Central memory CD4-positive, alpha-beta T cell (primary cell): ENCODE measurements around the gene SPRING1.
"Not testable (repeated sequence)": the region's sequence is repeated elsewhere in the genome, so short reads cannot be mapped to it uniquely, and the experiment has no call there.

Experiments used
- DNase-seq: peaks from one replicate; pipeline ENCODE4 v3.0.0; 2022
- total RNA-seq, 3 experiments: gene quantifications; one replicate each; lab custom pipeline; 2026; lab: John Stamatoyannopoulos, UW

SPRING1 gene, protein sequence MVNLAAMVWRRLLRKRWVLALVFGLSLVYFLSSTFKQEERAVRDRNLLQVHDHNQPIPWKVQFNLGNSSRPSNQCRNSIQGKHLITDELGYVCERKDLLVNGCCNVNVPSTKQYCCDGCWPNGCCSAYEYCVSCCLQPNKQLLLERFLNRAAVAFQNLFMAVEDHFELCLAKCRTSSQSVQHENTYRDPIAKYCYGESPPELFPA
- total RNA-seq: 19.7 to 101 (median 81.0) reads per million in 3 experiments

DNA sequence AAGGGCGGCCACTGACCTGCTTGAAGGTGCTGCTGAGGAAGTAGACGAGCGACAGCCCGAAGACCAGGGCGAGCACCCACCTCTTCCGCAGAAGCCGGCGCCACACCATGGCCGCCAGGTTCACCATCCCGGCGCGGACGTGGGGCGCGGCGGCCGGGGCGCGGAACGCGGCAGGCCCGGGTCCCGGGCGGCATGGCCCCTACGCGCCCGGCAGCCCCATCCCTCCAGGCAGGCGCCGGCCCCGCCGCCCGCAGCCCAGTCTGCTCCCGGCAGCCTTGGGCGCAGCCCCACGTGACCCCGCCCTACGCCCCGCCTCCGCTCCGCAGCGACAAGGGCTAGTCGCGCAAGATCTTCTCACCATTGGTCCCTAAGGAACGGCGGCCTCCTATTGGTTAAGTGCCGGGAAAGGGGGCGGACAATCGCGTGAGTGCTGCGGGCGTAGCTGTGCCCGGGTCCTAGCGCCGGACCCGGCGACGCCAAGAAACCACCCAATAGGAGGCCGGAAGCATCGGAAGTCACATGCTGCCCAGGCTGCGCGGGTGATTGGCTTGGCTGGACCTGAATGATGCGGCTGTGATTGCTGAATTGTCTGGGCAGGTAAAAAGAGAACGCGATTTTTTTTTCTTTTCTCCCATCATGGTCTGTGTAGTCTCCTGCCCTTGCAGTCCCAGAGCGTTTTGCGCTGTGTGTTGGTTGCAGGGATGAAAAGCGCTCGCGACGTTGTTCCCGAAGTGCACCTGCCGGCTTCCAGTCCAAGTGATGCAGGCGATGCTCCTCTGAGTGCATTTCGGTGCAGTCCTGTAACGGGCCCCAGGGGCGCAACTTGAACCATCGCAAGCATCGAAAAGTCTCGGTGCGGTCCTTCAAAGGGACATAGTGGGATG is at the start of gene SPRING1, which contains the start of gene RNFT2:
TSS of gene SPRING1 (minus strand) at position 296 of the 884 bp plus-strand sequence. CDS start at position 127, 169 bp downstream.
TSS of gene RNFT2 (plus strand) at position 542 of the 884 bp plus-strand sequence. CDS start 2,183 bp downstream, outside the sequence.
- DNase-seq: peak; percentile 99

DNA sequence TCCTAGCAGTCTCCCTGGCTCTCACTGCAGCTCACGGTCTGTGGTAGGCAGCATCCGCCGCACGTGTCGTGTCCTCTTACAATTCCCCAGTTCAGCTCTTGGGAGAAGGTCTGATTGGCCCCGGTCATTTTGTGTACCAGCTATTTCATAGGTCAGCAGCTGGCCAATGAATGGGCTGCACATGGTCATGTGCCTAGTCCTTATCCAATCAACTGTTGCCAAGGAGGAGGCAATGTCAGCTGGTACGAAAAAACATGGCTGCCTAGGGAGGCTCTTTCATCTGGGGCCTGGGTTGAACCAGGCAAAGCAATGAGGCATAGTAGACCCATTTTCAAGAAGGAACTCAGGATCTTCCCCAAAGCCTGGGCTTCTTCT is 46.4 kb upstream of the SPRING1 start:
- DNase-seq: no peak

DNA sequence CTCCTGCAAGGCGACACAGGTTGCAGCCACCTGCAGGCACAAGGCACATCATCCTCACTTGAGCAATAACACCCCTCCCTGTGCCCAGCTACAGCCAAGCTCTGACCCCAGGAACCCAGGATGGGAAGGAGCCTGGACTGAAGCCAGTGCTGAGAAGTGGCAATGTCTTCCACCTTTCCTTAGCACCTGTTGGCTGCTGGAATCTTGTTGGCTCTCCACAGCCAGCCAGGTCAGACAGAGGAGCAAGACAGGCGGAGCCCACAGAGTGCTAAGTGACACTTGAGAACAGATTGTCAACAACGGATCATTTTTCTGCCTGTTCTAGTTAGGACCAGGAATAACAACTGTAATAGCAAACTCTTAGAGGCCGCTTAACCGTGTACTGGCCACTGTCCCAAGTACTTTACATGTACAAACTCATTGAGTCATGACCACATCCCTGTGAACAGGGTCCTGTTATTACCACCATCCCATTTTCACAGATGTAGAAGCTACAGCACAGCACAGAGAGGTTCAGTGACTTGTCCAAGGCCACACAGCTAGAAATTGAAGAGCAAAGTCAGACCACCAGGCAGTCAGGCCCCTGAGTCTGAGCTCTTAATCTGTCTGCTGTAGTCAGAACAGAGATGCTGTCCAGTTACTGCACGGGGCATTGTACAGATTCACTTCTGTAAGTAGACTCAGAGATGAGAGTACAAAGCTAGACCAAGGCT is 45.8 kb upstream of the SPRING1 start:
- no peak for DNase-seq

DNA sequence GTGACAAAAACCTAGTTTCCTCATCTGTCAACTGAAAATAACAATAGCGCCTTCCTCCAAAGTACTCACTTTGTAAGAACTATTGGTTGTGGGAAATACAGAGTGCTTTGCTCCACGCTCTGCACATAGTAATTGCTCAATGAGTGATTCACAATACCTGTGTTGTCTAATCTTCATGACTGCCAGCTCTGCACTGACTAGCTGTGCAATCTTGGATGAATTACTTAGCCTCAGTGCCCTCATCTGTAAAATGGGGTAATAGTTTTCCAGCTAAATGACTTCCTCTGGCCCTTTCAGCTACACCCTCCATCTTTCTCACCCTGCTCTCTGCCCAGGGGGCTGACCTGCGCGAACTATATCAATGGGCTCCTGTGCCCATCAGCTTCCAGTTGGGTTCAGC is 43.1 kb upstream of the SPRING1 start:
- no peak for DNase-seq

DNA sequence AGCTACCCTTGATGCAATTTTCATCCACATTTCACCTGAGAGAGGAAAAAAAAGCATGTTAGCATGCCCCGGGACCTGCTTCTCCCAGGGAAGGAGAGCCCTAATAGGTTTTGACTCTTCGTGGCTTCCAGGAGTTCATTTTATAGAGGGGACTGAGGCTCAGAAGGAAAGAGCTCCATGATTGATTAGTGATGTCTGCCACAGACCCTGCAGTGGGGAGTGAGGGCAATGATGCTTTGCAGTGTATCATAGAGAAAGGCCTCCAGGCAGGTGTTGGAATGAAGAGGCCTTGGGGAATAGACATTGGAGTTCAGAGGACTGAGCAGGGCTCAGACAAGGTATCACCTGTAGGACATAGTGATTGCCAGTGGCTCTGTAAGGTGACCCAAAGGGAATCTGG is 41.7 kb upstream of the SPRING1 start:
- DNase-seq: no peak

DNA sequence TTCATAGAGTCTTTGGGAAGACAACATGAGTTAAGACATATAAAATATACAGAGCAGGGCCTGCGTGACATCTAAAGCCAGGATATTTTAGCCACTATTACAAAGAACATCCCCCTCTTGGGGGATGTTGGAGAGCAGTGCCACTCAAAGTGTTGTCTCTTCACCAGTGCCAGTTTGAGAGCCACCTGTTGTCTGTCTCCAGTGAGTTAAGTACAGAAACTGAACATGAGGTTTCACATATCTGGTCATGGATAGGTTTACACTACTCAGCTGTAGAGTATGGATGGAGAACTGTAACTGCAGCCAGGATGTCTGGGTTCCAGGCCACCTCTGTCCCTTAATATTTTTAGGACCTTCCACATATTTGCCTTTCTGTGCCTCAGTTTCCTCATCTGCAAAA is 39.4 kb upstream of the SPRING1 start:
- DNase-seq: no peak

DNA sequence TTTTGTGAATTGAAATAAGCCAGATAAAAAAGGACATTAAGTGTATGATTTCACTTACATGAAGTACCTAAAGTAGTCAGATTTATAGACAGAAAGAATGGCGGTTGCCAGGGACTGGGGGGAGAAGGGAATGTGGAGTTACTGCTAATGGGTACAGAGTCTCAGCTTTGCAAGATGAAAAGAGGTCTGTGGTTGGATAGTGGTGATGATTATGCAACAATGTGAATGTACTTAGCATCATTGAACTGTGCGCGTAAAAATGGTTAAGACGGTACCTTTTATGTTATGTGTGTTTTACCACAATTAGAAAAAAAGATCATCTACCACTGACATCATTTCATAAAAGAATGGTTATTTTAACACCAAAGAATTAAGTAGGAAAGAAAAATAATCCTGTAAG is 36.2 kb upstream of the SPRING1 start:
- no peak for DNase-seq

DNA sequence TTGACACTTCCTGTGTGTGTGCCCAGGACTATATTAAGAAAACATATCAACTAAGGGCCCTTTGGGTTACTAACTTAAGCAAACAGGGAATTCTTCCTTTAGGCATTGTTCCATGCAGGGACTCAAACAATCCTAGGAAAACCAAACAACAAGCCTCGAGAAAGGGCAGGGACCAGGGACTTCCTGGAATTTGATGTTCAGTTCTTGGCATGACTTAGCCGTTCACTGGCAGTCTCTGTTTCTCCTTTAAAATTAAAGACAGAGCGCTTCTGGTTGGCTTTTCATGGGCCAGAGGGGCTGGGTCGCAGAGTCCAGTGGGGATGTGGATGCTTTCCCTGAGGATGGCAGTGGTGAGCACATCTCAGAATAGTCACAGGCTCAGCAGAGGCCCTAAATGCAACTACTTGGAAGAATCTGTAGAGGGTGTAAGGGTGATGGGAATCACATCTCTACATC is 35.4 kb upstream of the SPRING1 start:
- DNase-seq: no peak

DNA sequence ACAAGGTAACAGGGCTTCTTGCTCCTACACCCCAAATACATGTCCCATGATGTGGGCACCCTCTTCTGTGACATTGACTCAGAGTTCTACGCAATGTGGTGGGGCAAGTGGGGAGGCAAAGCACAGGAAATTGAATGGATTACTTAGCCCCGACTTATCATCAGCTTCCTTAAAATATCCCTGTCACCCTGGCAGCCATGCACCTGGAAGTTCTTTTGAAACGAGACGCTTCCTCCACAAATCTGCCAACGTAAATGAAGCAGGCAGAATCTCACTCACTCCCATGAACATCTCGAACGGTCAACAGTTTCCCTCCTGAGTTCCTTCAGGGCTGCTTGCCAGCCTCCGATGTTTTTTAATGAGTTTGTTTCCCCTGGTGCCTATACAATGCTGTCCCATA is 33.8 kb upstream of the SPRING1 start:
- DNase-seq: no peak

DNA sequence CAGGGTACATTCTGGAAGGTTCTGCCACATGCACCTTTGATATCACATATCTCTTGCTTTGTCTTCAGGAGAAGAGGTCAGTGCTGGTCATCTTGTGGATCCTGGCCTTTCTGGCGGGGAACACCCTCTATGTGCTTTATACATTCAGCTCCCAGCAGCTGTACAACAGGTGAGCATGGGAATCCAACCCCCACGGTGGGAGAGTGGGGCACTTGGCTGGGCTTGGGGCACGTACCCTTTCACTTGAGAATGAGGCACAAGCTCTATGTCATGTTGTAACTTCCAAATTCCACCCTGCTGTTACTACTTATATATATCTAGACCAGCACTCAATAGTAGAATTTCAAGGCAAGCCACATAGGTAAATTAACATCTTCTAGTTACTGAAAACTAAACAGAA is 28.9 kb upstream of the SPRING1 start:
- no peak for DNase-seq

DNA sequence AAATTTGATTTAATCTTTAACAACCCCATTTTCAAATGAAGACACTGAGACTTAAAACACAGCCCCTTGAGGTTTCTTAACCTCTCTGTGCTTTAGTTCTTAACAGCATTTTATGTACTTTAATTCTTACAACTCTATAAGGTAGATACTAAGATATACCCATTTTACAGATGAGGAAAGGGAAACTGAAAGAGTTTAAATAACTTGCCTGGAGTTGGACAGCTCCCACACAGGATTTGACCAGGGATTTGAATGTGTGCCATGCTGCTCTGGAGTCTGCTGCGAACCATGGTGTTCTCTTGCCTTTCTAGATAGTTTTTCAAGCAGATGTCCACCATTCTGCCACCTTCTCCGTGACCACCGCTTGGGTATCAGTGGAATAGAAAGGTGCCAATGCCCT is 28.4 kb upstream of the SPRING1 start:
- no peak for DNase-seq

DNA sequence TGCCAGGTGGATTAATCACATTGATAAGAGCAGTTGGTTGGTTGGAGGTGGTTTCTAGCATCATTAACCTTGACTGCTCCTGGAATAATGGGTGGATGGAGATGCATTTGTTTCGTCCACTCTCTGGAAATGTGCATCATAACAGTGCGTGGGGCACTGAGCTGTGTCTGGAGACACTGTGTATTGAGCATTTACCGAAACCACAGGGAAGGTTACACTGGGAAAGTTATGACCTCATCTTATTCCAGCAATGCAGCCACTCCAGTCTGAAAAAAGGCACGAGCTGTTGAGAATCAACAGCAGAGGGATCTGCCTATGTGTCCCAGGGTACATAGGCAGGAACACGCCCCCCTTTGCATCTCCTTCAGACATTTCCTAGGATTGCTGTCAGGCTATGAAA is 27.4 kb upstream of the SPRING1 start:
- no peak for DNase-seq

DNA sequence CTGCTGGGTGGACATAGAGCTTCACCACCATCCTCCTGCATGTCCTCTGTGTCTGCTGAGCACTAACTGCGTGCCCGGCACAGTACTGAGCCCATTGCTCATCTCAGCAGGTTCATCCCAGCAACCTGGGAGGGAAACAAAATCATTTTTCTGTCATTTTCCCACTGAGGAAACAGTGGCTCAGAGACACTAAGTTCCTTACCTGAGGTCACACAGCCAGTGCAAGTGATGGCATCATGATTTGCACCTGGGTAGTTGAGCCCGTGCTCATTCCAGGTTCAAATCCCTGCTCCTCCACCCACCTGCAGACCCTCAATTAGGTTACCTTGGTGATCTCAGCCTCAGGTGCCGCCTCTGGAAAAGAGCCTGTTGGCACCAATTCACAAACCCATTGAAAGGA is 23.6 kb upstream of the SPRING1 start:
- no peak for DNase-seq

DNA sequence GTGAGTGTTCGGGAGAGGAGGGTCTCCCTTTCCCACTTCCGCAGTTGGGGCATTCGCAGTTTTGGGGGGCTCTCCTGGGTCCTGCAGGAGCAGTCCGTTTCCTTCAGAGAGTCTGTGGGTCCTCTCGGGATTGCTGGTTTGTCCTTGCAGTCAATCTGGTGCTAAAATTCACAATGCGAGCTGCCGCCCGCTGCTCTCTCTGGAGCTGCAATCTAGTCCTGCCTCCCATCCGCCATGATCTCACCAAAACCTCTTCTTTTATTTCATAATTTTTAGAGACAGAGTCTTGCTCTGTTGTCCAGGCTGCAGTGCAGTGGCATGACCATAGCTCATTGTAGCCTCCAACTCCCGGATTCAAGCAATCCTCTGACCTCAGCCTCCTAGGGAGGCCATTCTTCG is 22.8 kb upstream of the SPRING1 start:
- no peak for DNase-seq

DNA sequence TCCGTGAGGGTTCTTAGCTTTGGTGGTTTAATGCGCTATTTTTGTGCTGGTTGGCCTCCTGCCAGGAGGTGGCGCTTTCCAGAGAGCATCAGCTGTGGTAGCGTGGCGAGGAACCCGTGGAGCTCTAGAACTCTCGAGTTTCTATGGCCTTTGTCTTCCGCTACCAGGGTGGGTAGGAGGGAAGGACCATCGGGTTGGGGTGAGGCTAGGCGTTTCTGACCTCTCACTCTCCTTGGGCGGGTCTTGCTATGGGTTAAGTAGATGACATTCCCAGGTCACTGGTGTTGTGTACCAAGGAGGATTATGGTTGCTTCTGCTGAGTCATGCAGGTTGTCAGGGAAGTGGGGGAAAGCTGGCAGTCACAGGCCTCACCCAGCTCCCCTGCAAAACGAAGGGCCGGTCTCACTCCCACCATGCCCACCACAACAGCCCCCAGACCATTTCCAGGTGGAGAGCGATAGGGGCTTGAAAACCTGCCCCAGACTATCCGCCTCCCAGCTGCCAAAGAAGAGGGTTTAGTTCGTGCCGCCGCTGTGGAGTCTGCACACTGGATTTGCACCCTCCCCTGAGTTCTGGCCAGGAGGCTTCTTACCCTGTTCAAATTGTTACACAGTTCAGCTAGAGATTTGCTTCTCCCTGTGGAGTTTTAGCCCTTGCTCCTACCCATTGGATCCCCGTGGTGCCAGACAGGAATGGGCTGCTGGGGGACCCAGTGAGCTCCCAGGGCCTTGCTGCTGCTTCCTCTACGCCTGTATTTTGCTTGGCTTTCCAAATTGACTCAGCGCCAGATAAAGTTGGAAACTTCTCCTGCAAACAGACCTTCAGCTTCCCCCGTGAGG is 22.1 kb upstream of the SPRING1 start:
- DNase-seq: peak; percentile 25

DNA sequence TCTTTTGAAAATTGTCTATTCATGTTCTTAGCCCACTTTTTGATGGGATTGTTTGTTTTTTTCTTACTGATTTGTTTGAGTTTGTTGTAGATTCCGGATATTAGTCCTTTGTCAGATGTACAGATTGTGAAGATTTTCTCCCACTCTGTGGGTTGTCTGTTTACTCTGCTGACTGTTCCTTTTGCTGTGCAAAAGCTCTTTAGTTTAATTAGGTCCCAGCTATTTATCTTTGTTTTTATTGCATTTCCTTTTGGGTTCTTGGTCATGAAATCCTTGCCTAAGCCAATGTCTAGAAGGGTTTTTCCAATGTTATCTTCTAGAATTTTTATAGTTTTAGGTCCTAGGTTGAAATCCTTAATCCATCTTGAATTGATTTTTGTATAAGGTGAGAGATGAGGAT is 16.9 kb upstream of the SPRING1 start:
- DNase-seq: not testable (repeated sequence)

DNA sequence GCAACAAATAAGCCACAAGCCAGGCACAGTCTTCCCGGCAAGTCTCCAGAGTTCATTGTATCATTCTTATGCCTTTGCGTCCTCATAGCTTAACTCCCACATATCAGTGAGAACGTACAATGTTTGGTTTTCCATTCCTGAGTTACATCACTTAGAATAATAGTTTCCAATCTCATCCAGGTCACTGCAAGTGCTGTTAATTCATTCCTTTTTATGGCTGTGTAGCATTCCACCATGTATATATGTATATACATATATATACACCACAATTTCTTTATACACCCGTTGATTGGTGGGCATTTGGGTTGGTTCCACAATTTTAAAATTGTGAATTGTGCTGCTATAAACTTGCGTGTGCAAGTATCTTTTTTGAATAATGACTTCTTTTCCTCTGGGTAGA is 16.2 kb upstream of the SPRING1 start:
- DNase-seq: not testable (repeated sequence)

DNA sequence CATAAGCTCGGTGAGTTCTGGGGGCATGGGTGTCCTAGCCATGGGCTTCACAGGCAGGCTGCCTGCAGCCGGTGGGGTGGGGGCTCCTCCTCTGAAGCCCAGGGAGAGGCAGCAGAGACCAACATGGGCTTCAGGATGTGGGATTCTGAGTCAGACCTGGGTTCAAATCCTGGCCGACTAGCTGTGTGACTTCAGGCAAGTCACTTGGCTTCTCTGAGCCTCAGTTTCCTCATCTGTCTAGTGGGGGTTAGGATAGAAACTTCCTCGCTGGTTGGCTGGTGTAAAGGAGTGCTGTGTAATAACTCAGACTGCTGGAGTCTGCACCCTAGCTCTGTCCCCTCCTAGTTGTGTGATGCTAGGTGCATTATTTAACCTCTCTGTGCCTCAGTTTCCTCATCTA is 12.4 kb upstream of the SPRING1 start:
- DNase-seq: no peak

DNA sequence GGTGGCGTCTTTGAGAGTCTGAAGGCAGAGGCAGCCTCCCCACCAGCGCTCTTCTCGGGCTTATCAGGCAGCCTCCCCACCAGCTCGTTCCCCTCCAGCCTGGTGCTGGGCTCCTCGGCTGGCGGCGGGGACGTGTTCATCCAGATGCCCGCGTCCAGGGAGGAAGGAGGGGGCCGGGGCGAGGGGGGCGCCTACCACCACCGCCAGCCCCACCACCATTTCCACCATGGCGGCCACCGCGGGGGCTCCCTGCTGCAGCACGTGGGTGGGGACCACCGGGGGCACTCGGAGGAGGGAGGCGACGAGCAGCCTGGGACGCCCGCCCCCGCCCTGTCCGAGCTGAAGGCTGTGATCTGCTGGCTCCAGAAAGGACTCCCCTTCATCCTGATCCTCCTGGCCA is 12.0 kb upstream of the SPRING1 start:
- DNase-seq: no peak

DNA sequence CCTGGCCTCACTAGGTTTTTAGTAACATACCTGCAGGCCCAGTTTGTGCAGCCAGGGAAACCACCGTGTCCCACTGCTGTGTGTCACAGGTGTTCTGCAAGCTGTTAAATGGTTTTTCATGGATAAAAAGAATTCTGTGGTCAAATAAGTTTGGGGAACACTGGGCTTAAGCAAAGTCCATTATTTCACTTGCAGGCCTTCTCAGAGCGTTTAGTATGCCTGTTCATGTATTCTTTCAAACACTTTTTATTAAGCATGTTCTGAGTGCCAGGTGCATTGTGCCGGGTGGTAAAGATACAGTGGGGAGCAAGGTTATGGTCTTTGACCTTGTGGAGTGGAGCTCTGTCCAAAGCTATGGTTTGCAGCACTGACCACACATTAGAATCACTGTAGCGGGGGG is 7.7 kb upstream of the SPRING1 start:
- no peak for DNase-seq

DNA sequence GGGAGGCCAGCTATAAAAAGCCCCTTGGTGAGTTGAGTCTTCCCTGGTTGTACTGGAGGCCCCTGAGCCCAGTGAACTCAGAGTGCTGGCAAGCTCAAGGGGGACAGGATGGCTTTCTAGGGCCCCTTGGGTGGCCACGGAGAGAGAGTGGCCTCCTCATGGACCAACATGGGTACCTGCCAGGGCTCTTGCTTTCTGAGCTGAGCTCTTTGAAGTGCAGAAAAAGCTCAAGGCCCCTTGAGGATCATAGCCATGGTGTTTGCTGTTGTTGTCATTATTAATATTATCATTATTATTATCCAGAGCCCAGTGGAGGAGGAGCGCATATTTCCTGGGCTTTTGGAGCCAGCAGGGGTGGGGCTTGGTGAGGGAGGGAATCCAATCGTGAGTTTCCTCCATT is 6.9 kb upstream of the SPRING1 start:
- DNase-seq: no peak

DNA sequence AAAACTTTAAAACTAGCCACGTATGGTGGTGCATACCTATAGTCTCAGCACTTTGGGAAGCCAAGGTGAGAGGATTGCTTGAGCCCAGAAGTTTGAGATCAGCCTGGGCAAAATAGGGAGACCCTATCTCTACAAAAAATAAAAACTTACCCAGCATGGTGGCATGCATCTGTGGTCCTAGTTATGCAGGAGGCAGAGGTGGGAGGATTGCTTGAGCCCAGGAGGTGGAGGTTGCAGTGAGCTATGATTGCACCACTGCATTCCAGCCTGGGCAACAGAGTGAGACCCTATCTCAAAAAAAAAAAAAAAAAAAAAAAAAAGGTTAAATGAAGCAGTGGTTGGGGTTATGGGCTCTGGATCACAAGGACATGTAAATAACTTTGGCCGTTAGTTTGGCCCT is 4.9 kb upstream of the SPRING1 start:
- DNase-seq: not testable (repeated sequence)
